Right cardiac atrium (tissue), 5 donors: ENCODE data around the gene MPP4. TPM values are rescaled to one million over a fixed set of nuclear protein-coding genes. Genes with fewer than 3 reads are reported as not detected.
A peak's percentile ranks its signal among the peaks of the same experiment; 100 is the strongest.

Experiments used
- ATAC-seq, 2 donors: fragments of 200-7000 bp; cut with Tn5 transposase; one replicate each; pipeline versions ENCODE4 v1.8.0 to v1.9.1; 2020; ENCODE audit warnings: moderate library complexity in 2 of 2, mild to moderate bottlenecking in 1 of 2
- DNase-seq, 3 donors: peaks; one replicate each; pipeline ENCODE4 v3.0.0-alpha.2; 2020
- H3K27ac ChIP-seq: one replicate; pipeline ENCODE4 v1.5.1; 2013; ENCODE audit warnings: mild to moderate bottlenecking, low read length, control low read depth, moderate library complexity
- H3K27me3 ChIP-seq: one replicate; pipeline ENCODE4 v1.6.1; 2013; ENCODE audit not compliant: control insufficient read depth, insufficient read depth
- H3K4me1 ChIP-seq: one replicate; pipeline ENCODE4 v1.6.1; 2013; ENCODE audit warnings: low read length; ENCODE audit not compliant: control insufficient read depth, insufficient read depth
- H3K4me3 ChIP-seq: one replicate; pipeline ENCODE4 v1.5.1; 2013; ENCODE audit warnings: low read length, control low read depth
- H3K9me3 ChIP-seq: one replicate; pipeline ENCODE4 v1.6.1; 2013; ENCODE audit warnings: low read length; ENCODE audit not compliant: control insufficient read depth
- WGBS: extraction: QIAGEN DNeasy Blood & Tissue Kit; methylation state at CpG from one replicate; pipeline ENCODE4 v1.1.7; 2013; 5-methylcytosine and 5-hydroxymethylcytosine counted together
- intact Hi-C, 4 donors: fragments of 100-400 bp; cut with DNase I; formaldehyde crosslinking; loops; one replicate each; pipeline versions ENCODE4 v1.11.0 to v1.14.0; 2022 to 2023
- long read RNA-seq, 4 donors: library from polyadenylated mRNA; unstranded; transcript quantifications; one replicate each; pipeline ENCODE4 v2.0.0, GENCODE V29; 2020 to 2021
- polyA plus RNA-seq: library from polyadenylated mRNA; stranded (reverse); fragments of 200-250 nt; gene quantifications from one replicate; pipeline ENCODE4 v1.2.3, GENCODE V29; 2013
- total RNA-seq, 4 donors: library from RNA; stranded (reverse); fragmentation: NEBNext Ultra II Directional; extraction: Animal tissue kit (Norgen Biotek cat#: 25700); gene quantifications; one replicate each; pipeline ENCODE4 v1.2.1, GENCODE V29; 2021
- donor health status: healthy with polysubstance abuse.
- donor health status: DM: no; HTN: yes; CAD: no.
- donor health status: DM: no; HTN: no; CAD: no.
- donor health status: DM: no; HTN: yes; CAD: no; lungs with severe emphysema.
- donor health status: DM: yes; HTN: yes; CAD: no.

Gene MPP4
- total RNA-seq = under 1 TPM in 2 of 4 donors, not detected in 2; 0.14 to 0.35 TPM
- polyA plus RNA-seq = not detected
- long read RNA-seq, donor 1 = 0 reads
- long read RNA-seq, donor 2 = 0 reads
- long read RNA-seq, donor 3 = 0 reads
- long read RNA-seq, donor 4 = 0 reads

- Histone ChIP-seq H3K9me3 (no peaks in the 10 kb centered on the region), H3K4me1 (no peaks in the 10 kb centered on the region), H3K4me3 (no peak within 1 kb of the TSS), H3K27ac (no peak within 1 kb of the TSS), H3K27me3 (no peaks in the 10 kb centered on the region)
- ATAC-seq = peak in 1 of 2 donors; percentile 37
- no peak for DNase-seq
- intact Hi-C loops = no loop called here
- WGBS = 39% methylated on average over 3 of the region's 3 CpGs
Observed at GRCh38 chr2:201698588-201699226, at the start of gene MPP4. Gene MPP4, minus strand, starts transcription at chr2:201698644. Its CDS starts 4,690 bp downstream, at chr2:201693954.

- ATAC-seq (no peak), DNase-seq (no peak)
- intact Hi-C loops = loop anchor here in 1 of 4 donors (10.0 kb wide), 1 partner anchor 352 kb away; no protein-coding TSS in a partner anchor
- Histone ChIP-seq H3K27ac (no peak overlapping the region), H3K9me3 (no peaks in the 10 kb centered on the region), H3K27me3 (no peaks in the 10 kb centered on the region), H3K4me1 (no peaks in the 10 kb centered on the region), H3K4me3 (no peak overlapping the region)
- 61% methylated on average over 6 of the region's 6 CpGs for WGBS
Observed at GRCh38 chr2:201746551-201746950, 48.1 kb upstream of the MPP4 start.

GRCh38 chr2:201735486-201735885 is 37.0 kb upstream of the MPP4 start:
- 83% methylated on average over 2 of the region's 2 CpGs for WGBS
- Histone ChIP-seq H3K9me3 (no peaks in the 10 kb centered on the region), H3K4me3 (no peak overlapping the region), H3K4me1 (no peaks in the 10 kb centered on the region), H3K27ac (no peak overlapping the region), H3K27me3 (no peaks in the 10 kb centered on the region)
- intact Hi-C loops = no loop called here
- no peak for ATAC-seq
- no peak for DNase-seq

- ATAC-seq (no peak), DNase-seq (no peak)
- intact Hi-C loops = no loop called here
- Histone ChIP-seq H3K4me3 (no peak overlapping the region), H3K9me3 (no peaks in the 10 kb centered on the region), H3K27me3 (no peaks in the 10 kb centered on the region), H3K27ac (no peak overlapping the region), H3K4me1 (no peaks in the 10 kb centered on the region)
- WGBS = 91% methylated on average over 4 of the region's 4 CpGs
Observed at GRCh38 chr2:201734111-201734510, 35.7 kb upstream of the MPP4 start.

- Histone ChIP-seq H3K27me3 (no peaks in the 10 kb centered on the region), H3K27ac (no peak overlapping the region), H3K4me3 (no peak overlapping the region), H3K4me1 (no peaks in the 10 kb centered on the region), H3K9me3 (no peaks in the 10 kb centered on the region)
- 91% methylated on average over 1 of the region's 1 CpG for WGBS
- no peak for ATAC-seq
- intact Hi-C loops = no loop called here
- DNase-seq = no peak
Observed at GRCh38 chr2:201733544-201733943, 35.1 kb upstream of the MPP4 start.

- intact Hi-C loops = no loop called here
- WGBS = 89% methylated on average over 5 of the region's 5 CpGs
Observed at GRCh38 chr2:201730651-201731285, 32.3 kb upstream of the MPP4 start.

GRCh38 chr2:201715459-201715858 is 17.0 kb upstream of the MPP4 start:
- Histone ChIP-seq H3K27ac (no peak overlapping the region), H3K4me1 (no peaks in the 10 kb centered on the region), H3K27me3 (no peaks in the 10 kb centered on the region), H3K9me3 (no peaks in the 10 kb centered on the region), H3K4me3 (no peak overlapping the region)
- intact Hi-C loops = no loop called here
- WGBS = 93% methylated on average over 6 of the region's 6 CpGs
- DNase-seq (no peak), ATAC-seq (no peak)

More at GRCh38 chr2:201730651-201731285, 32.3 kb upstream of the MPP4 start:
- H3K27me3 ChIP-seq = no peaks in the 10 kb centered on the region
- H3K4me1 ChIP-seq = no peaks in the 10 kb centered on the region
- no peaks in the 10 kb centered on the region for H3K9me3 ChIP-seq
- ATAC-seq (no peak), DNase-seq (no peak)
- no peak overlapping the region for H3K4me3 ChIP-seq
- no peak overlapping the region for H3K27ac ChIP-seq

- ATAC-seq = no peak
- no peaks in the 10 kb centered on the region for H3K27me3 ChIP-seq
- 95% methylated on average over 1 of the region's 1 CpG for WGBS
- DNase-seq = no peak
- no peak overlapping the region for H3K4me3 ChIP-seq
- intact Hi-C loops = no loop called here
- H3K4me1 ChIP-seq = no peaks in the 10 kb centered on the region
- H3K9me3 ChIP-seq = no peaks in the 10 kb centered on the region
- no peak overlapping the region for H3K27ac ChIP-seq
Observed at GRCh38 chr2:201712726-201713125, 14.3 kb upstream of the MPP4 start.

- WGBS = 88% methylated on average over 5 of the region's 5 CpGs
- no peaks in the 10 kb centered on the region for H3K9me3 ChIP-seq
- H3K4me1 ChIP-seq = no peaks in the 10 kb centered on the region
- ATAC-seq = no peak
- H3K4me3 ChIP-seq = no peak overlapping the region
- no peaks in the 10 kb centered on the region for H3K27me3 ChIP-seq
- DNase-seq = no peak
- no peak overlapping the region for H3K27ac ChIP-seq
- intact Hi-C loops = no loop called here
Observed at GRCh38 chr2:201709747-201710146, 11.3 kb upstream of the MPP4 start.

GRCh38 chr2:201709049-201709448 is 10.6 kb upstream of the MPP4 start:
- intact Hi-C loops = no loop called here
- Histone ChIP-seq H3K4me1 (no peaks in the 10 kb centered on the region), H3K9me3 (no peaks in the 10 kb centered on the region), H3K27me3 (no peaks in the 10 kb centered on the region), H3K27ac (no peak overlapping the region), H3K4me3 (no peak overlapping the region)
- ATAC-seq (no peak), DNase-seq (no peak)
- WGBS = 73% methylated on average over 2 of the region's 2 CpGs

- Histone ChIP-seq H3K4me1 (no peaks in the 10 kb centered on the region), H3K27ac (no peak overlapping the region), H3K4me3 (no peak overlapping the region), H3K9me3 (no peaks in the 10 kb centered on the region), H3K27me3 (no peaks in the 10 kb centered on the region)
- WGBS = 67% methylated on average over 3 of the region's 3 CpGs
- ATAC-seq (no peak), DNase-seq (no peak)
- intact Hi-C loops = no loop called here
Observed at GRCh38 chr2:201707753-201708152, 9.3 kb upstream of the MPP4 start.
